Right ventricle myocardium inferior (tissue), 1 donor: Measurements from ENCODE around the gene CCN5. TPM values are rescaled to one million over a fixed set of nuclear protein-coding genes. Genes with fewer than 3 reads are reported as not detected.
A peak's percentile ranks its signal among the peaks of the same experiment; 100 is the strongest.
"Not testable (repeated sequence)": the region's sequence is repeated elsewhere in the genome, so short reads cannot be mapped to it uniquely, and the experiment has no call there.

Source experiments
- ATAC-seq: fragments of 200-7000 bp; cut with Tn5 transposase; one replicate; pipeline ENCODE4 v1.9.1; 2020; ENCODE audit warnings: mild to moderate bottlenecking, moderate library complexity
- DNase-seq: peaks from one replicate; pipeline ENCODE4 v3.0.0; 2021; ENCODE audit errors: missing footprints
- intact Hi-C: fragments of 100-400 bp; cut with DNase I; formaldehyde crosslinking; loops from one replicate; pipeline ENCODE4 v1.11.0; 2022
- total RNA-seq: library from RNA; stranded (reverse); fragmentation: NEBNext Ultra II Directional; extraction: Animal tissue kit (Norgen Biotek cat#: 25700); gene quantifications from one replicate; pipeline ENCODE4 v1.2.1, GENCODE V29; 2021
- donor health status: DM: no; HTN: yes; CAD: no; lungs with severe emphysema.

The CCN5 gene
- total RNA-seq, 1 donor from 2014 or later: 13.6 TPM

DNA sequence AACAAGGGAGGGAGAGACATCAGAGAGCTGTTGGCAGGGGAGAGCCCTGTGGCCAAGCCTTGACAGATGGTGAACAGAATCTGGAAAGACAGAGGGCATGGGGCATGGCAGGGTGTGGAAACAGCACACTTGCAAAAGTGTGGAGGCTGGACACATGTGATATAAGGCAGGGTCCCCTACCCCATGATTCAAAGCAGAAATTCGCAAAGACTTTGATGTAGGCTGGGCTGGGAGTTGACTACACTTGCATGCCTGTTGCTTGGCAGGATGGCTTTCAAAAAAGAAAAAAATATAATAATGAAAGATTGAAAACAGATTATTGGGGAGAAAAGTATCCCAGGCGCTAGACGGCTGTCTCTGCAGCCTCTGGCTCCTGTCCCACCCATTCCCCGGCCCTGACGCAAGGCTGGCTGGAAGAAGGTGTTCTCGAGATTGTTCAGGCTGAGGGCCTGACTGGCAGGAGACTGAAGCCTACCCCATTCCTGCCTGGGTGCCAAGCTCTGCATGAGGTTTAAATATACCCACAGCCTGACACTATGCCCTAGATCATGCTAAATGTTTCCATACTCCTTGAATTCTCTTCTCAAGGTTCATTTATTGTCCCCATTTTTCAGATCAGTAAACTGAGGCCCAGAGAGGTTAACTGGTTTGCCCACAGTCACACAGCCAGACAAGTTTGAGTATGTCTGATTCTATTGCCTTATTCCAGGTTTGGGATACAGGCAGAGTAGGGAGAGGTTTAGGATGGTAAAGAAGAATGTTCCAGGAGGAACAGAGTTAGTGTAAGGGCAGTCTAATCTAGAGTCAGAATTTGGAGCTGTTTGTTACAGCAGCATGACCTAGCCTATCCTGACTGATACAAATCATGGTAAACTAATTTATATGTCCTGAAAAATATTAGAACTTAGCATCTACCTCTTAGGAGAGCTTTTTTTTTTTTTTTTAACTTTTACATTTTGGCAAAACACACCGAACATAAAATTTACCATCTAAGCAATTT is 23.4 kb upstream of the CCN5 start:
- intact Hi-C loops: loop anchor here (2.0 kb wide), 1 partner anchor 23 kb away; the partner anchor contains the start of gene CCN5
- DNase-seq: peak; percentile 76
- peak; percentile 81 for ATAC-seq

DNA sequence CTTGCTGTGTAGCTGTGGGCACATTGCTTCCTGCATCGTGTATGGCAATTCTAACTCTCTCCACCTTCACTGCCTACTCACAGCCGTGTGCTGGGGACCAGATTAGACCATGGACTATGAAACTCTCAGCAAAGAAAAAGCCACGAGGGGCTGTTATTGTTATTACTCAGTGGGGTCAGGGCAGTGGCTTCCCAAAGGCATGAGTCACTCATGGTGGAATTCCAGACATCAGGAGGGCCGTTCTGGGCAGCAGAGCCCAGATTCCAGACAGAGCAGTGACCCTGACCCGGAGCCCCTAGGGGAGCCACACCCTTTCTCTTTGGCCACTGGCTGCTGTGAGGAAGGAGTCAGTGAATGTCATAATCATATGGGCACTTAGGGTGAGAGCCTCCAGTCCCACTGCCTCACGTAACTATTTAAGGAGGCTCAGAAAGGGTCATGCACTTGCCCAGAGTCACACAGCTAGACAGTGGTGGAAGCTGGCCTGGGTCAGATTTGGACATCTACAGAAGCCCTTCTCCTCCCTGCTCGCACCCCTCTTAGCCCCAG is 22.2 kb upstream of the CCN5 start:
- ATAC-seq (peak; percentile 82), DNase-seq (peak; percentile 76)
- intact Hi-C loops: loop anchor here (2.0 kb wide), 1 partner anchor 22 kb away; the partner anchor contains the start of gene CCN5

DNA sequence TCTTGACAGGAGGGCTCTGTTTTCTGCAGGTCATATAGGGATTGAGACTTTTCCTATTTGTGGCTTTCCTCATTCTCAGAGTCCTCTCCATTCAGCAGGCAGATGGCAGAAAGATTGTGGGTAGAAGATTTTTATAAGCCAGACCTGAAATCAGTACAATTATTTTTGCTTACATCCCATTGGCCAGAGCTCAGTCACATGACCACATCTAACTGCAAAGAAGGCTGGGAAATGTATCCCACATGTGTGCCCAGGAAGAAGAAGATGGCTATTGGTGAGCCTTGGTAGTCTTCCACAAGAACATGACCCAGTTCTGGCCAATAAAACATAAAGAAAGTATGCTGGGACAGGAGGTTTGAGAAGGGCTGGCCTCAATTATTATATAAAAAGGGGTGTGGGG is 21.5 kb upstream of the CCN5 start:
- DNase-seq (no peak), ATAC-seq (no peak)
- intact Hi-C loops: loop anchor here (2.0 kb wide), 1 partner anchor 21 kb away; the partner anchor contains the start of gene CCN5

DNA sequence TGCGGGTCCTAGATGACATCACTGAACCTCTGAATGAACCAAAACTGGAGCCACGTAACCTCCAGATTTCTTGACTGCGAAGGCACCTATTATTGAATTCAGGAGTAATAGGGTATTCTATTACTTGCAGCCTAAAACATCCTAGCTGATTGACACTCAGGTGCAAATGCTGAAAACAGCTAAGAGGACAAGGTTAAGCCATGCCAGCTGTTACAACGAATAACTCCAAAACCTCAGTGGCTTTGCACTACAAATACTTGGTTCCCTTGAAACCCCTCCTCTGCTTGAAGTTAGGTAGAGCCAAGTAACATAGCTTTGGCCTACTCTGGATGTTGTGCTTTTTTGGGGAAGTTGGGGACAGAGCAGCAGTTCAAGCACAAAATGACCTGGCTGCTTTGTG is 21.0 kb upstream of the CCN5 start:
- DNase-seq (no peak), ATAC-seq (no peak)
- intact Hi-C loops: no loop called here

DNA sequence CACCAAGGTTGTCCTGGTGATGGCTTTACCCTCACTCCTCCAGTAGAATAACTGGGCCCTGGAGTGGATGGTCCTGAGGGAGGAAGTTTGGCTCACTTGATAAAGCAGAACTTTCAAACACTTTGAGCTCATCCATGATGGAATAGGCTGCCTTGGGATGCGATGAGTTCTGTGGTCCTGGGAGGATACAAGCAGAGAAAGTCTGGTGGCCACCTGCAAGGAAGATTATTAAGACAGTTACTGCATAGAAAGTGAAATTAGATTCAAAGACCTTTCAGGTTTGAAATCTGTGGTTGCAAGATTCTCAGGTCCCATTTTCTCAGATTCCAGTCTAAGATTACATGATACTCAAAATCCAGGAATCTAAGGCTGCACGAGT is 19.9 kb upstream of the CCN5 start:
- ATAC-seq (no peak), DNase-seq (no peak)
- intact Hi-C loops: no loop called here

DNA sequence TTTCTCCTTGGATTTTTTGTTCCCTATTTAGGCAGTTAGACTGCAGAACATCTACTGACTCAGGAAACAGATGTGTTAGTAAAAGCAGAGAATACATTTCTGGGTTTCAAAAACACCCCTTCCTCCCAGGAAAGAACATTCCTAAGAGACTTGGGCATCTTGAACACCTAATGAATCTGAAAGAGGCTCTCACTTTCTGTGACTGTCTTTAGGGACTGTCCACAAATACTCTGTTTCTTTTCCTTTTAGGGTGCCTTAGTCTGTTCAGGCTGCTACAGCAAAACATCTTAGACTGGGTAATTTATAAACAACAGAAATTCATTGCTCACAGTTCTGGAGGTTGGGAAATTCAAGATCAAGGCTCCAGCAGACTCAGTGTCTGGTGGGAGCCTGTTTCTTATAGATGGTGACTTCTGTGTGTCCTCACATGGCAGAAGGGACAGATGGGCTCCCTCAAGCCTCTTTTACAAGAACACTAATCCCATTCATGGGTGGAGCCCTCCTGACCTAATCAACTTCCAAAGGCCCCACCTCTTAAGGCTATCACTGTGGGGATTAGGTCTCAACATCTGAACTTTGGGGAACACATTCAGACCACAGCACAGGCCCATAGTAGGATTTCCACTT is 19.4 kb upstream of the CCN5 start:
- ATAC-seq: no peak
- intact Hi-C loops: no loop called here

DNA sequence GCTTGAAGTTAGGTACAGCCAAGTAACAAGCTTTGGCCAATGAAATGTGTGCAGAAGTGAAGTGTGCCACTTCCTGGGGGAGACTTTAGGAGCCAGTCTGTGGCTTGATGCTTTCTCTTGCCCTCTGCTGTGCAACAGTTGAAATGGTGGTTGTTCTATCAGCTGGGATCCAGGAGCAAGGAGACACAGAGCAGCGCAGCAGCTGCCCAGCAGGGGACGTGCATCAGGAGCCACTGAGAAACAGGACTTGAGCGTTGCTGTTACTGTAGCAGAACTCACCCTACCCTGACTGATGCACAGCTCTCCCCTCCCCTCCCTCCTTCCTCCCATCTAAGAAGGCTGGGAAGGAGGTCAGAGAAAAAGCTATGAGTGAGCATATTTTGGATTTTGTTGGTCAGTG is 18.9 kb upstream of the CCN5 start:
- intact Hi-C loops: no loop called here

More for the DNA sequence above, 19.4 kb upstream of the CCN5 start:
- DNase-seq: no peak

DNA sequence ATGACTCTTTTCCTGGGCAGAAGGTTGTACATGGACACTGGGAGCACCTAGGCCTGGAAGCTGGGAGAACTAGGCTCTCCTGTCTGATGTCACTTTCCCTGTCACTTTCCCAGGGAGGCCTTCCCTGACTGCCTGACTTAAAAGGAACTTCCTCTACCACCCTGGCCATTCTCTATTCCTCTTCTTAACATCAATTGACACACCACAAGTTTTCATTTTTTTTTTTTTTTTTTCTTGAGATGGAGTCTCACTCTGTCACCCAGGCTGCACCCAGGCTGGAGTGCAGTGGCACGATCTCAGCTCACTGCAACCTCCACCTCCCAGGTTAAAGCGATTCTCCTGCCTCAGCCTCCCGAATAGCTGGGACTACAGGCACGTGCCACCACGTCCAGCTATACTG is 18.1 kb upstream of the CCN5 start:
- ATAC-seq, intact Hi-C loops: not testable (repeated sequence)

More for the DNA sequence above, 18.9 kb upstream of the CCN5 start:
- ATAC-seq (no peak), DNase-seq (no peak)

DNA sequence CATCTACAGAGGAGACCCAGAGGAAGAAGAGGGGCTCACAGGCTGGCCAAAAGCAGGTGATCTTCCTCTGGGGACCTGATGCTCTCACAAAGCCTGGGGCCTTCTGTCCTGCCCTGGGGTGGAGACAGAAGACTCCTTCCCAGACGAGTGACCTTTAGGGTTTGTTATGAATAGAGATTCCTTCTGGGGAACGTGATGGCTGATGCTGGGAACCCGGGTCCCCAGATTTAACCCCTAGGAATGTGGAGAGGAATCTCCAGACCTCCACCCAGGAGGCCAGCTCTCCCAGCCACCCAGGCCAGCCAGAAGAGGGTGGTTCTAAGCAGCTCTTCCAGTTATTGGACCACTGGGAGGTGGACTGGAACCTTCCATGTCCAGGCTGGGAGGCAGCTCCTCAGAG is 16.8 kb upstream of the CCN5 start:
- intact Hi-C loops: no loop called here
- DNase-seq: no peak
- ATAC-seq: no peak

More for the DNA sequence above, 18.1 kb upstream of the CCN5 start:
- not testable (repeated sequence) for DNase-seq

DNA sequence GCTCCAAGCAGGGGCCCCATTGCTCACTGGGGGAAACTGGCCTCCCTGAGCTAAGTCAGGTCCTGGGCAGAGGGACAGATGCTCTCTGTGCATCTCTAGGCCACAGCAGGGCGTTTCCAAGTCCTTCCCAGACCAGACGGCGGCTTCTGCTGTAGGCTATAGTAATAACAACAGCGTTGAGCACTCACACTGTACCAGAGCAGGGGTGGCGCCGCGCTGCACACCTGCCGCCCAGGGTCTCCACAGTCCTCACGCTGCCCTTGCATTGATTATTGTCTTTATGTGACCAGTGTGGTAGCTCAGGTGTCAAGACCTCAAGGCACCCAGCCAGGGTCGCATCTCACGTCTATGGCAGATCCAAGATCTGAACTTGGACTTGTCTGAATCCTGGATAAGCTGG is 14.9 kb upstream of the CCN5 start:
- intact Hi-C loops: no loop called here
- ATAC-seq: no peak

DNA sequence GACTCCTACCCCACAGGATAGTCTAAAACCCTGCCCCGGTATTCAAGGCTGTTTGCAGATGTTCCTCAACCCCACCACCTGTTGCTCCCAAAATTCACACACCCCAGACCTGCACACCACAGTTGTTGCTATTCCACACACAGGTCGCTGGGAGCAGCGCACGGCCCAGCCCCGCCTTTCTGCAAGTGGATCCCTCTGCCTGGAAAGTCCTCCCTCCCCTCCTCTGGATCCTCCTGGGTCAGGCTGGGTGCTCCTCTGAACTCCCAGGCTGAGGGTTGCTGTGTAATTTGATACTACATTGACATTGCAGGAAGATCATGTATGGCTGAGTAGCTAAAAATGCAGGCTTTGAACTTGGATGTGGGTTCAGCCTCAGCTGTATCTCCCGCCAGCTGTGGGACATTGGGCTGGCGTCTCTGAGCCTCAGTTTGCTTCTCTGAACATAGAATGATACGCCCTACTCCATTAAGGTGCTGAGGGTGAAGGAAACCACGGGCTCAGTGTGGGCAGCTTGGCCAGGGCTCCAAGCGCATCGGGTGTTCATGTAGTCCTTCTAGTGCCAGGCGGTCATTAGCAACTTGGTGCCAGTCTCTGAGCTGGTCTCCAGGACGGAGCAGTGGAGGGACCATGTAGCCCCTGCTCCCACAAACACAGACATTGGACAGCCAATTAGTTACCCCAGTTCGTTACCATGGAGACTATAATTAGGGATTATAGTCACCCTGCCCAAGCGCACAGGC is 13.9 kb upstream of the CCN5 start:
- ATAC-seq: no peak
- intact Hi-C loops: no loop called here
- no peak for DNase-seq

More for the DNA sequence above, 14.9 kb upstream of the CCN5 start:
- DNase-seq: no peak

DNA sequence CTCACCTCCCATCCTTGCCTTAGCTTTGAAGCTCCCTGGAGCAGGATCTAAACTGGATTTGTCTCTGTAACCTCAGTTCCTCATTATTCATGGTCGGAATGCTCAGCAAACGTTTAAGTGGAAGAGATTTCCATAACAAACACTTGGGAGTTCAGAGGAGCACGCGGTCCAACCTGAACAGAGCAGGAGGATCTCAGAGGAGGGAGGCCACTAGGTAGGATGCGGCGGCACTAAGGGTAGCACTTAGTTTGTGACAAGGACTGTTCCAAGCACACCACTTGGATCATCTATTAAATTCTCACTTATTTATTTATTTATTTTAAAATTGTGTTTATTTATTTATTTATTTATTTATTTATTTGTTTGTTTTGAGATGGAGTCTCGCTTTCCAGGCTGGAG is 13.3 kb upstream of the CCN5 start:
- DNase-seq (no peak), ATAC-seq (no peak)
- intact Hi-C loops: no loop called here

DNA sequence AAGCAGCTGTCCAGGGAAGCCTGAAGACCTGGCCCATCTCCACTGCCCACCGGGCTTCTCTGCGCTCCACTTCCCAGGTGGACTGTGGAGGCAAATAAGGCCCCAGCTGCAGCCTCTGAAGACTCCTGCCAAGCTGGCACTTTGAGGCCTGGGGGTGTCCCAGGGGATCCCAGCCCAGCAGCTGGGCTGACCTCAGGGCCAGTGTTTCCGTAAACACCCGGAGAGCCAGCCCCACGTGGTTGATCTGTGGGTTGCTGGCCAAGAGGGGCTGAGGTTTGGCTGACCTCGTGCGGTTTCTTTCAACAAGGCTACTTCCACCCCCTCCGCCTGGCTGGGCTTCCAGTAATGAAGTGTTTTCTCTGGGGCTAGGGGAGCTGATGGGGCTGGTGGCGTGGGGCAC is 12.4 kb upstream of the CCN5 start:
- intact Hi-C loops: no loop called here
- peak; percentile 89 for ATAC-seq
- DNase-seq: peak; percentile 92

DNA sequence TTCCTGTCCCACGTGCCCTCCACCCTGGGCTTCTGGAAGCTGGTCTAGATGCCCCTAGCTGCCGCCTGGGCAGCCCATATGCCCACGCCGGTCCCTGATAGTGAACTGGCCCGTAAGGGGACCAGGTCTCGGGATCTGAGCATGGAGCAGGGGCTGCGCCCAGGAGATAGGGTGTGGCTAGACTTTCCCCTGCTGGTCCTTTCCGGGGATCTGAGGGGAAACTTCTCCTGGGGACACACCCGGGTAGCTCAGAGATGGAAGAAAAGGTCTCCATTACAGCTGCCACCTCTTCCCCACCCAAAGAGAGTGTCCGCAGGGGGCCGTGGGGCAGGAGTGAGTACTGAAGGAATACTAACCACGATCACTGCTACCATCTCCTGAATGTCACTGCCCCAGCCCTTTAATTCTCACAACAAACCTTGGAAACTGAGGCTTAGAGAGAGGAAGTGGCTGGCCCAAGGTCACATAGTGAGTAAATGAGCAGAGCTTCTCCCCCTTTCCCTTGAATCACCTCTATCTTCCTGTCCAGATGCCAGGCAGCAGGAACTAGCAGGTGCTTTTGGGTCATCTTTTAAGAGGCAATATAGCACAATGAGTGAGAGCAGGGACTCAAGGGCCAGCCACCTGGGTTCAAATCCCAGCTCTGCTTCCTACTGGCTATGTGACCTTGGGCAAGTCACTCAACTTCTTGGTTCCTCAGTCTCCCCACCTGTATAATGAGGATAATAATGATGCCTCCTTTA is 11.8 kb upstream of the CCN5 start:
- DNase-seq (no peak), ATAC-seq (peak; percentile 32)
- intact Hi-C loops: no loop called here

DNA sequence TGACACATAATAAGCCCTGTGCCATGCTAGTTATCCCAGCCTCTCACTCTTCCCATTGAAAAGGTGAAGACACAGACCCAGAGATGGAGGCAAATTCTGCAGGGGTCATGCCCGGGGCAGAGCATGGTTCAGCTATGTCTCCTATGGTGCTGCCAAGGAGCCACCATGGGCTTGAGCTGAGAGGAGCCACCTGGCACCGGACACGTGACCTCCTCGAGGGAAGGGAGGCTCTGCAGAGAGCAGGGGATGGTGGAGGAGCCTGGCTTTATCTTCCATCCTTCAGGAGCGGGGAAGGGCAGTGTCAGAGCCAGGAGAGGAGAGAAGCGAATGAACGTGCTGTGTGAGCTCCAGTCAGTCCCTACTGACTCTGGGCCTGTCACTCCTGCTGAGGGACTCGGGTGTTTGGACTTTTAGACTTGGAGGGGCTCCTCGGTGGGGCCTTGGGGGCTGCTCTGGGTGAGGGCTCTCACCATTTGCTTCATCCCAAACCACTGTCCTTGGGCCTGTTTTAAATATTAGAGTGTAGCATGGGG is 11.1 kb upstream of the CCN5 start:
- DNase-seq (no peak), ATAC-seq (no peak)
- intact Hi-C loops: no loop called here

DNA sequence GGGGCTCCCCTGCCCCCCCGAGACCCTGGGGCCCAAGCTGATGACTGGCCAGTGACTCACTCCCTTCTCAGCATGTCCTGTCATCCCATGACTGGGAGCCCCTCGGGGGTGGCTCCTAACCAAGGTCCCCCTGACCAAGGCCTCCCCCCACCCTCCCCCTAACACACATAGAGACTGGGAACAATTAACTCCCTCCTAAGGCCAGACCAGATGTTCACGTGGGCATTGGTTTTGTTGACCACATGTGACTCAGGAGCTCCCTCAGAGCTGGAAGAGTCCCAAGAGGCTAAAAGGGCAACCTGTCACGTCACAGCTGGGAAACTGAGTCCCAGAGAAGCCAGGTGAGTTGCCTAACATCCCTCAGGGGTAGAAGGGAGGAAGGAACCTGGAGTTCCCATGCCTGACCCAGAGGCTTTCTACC is 10.6 kb upstream of the CCN5 start:
- ATAC-seq (no peak), DNase-seq (no peak)
- intact Hi-C loops: no loop called here

DNA sequence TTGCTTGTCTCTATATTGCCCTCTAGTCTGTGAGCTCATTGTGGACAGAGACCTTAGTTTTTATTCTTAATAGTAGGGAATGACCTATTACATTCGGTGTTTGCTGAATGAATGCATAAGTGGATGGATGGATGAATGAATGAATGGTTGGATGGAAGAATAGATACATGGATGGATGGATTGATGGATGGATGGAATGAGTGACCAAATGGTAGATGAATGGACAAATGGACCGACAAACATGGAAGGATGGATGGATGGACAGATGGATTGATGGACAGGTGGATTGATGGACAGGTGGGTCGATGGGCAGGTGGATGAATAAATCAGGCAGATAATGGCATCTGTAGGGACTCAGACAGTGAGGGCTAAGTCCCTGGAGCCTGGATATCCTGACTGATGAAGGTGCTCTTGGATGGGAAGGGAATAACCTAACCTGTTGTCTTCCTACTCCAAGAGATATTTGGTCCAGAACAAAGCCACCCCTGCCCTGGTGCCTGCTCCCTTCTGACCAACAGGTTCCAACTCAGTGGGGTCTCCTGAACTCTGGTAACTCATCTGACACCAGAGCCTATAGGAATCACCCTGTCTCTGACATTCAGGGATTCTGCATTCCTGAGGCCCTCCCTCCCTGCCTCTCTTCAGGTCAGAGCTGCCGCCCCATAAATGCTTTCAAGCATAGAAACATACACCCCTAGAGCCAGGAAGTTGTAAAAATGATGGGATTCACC is 9.6 kb upstream of the CCN5 start:
- DNase-seq: no peak
- intact Hi-C loops: no loop called here
- no peak for ATAC-seq
